SK-N-SH (cell line): ENCODE measurements around the gene SP3. TPM values are rescaled to one million over a fixed set of nuclear protein-coding genes. Genes with fewer than 3 reads are reported as not detected.

Experiments used
- CTCF ChIA-PET: fragments of 300-600, 350-600 bp; formaldehyde crosslinking; extraction: SDS; loops from one replicate; lab custom pipeline; 2021; lab: Yijun Ruan, JAX
- POLR2A ChIA-PET: fragments of 350-600 bp; sonication (Branson Sonifier 250); formaldehyde crosslinking; extraction: SDS; loops from one replicate; lab custom pipeline; 2020; ENCODE audit warnings: antibody characterized with exemption, inconsistent platforms; lab: Yijun Ruan, JAX
- DNase-seq: peaks from one replicate; pipeline ENCODE4 v3.0.0; 2012
- H2AFZ ChIP-seq: fragments of 200-600 bp; sonication (generic); 2 replicates; pipeline ENCODE4 v1.8.1; 2016; ENCODE audit warnings: antibody characterized with exemption, mild to moderate bottlenecking, low read depth
- H3F3A ChIP-seq: fragments of 200-600 bp; sonication (generic); replicated peaks from 2 replicates; pipeline ENCODE3; 2016; ENCODE audit warnings: antibody characterized with exemption, mild to moderate bottlenecking; ENCODE audit not compliant: insufficient read depth
- H3K27ac ChIP-seq, 2 experiments: fragments of 200-500 bp in 1 of 2; fragments of 200-600 bp in 1 of 2; sonication (Bioruptor generic) in 1 of 2; sonication (generic), shearing (Covaris generic) in 1 of 2; 2 replicates each; pipeline versions ENCODE4 v1.5.1 to v1.6.1; 2014 to 2016; ENCODE audit warnings: low read depth in 2 of 2, inconsistent platforms in 1 of 2, low read length in 1 of 2, mild to moderate bottlenecking in 1 of 2, mixed read lengths in 1 of 2
- H3K27me3 ChIP-seq: fragments of 200-600 bp; sonication (generic), shearing (Covaris generic); 2 replicates; pipeline ENCODE4 v1.6.1; 2016; ENCODE audit warnings: mixed run types; ENCODE audit not compliant: insufficient read depth
- H3K36me3 ChIP-seq, 2 experiments: fragments of 200-500 bp in 1 of 2; fragments of 200-600 bp in 1 of 2; sonication (Bioruptor generic) in 1 of 2; sonication (generic) in 1 of 2; replicated peaks in 1 of 2; 2 replicates each; pipeline versions ENCODE3 to v1.5.1; 2014 to 2016; ENCODE audit warnings: low read length in 1 of 2, mild to moderate bottlenecking in 1 of 2; ENCODE audit not compliant: insufficient read depth in 2 of 2, control insufficient read depth in 1 of 2
- H3K4me1 ChIP-seq, 2 experiments: fragments of 200-500 bp in 1 of 2; fragments of 200-600 bp in 1 of 2; sonication (Bioruptor generic) in 1 of 2; sonication (generic), shearing (Covaris generic) in 1 of 2; 2 replicates each; pipeline versions ENCODE4 v1.5.1 to v1.6.1; 2014 to 2016; ENCODE audit warnings: low read depth in 1 of 2, low read length in 1 of 2, mixed run types in 1 of 2; ENCODE audit not compliant: insufficient read depth in 2 of 2, control insufficient read depth in 1 of 2
- H3K4me2 ChIP-seq: fragments of 200-600 bp; sonication (generic), shearing (Covaris generic); 2 replicates; pipeline ENCODE4 v1.6.1; 2017; ENCODE audit warnings: mixed run types
- H3K4me3 ChIP-seq, 2 experiments: fragments of 200-500 bp in 1 of 2; fragments of 200-600 bp in 1 of 2; sonication (Bioruptor generic) in 1 of 2; sonication (generic), shearing (Covaris generic) in 1 of 2; 2 replicates each; pipeline versions ENCODE4 v1.5.1 to v1.8.1; 2014 to 2016; ENCODE audit warnings: low read depth in 2 of 2, inconsistent platforms in 1 of 2, low read length in 1 of 2, mild to moderate bottlenecking in 1 of 2, mixed read lengths in 1 of 2, moderate library complexity in 1 of 2
- H3K79me2 ChIP-seq: fragments of 200-600 bp; sonication (generic); 2 replicates; pipeline ENCODE4 v1.8.1; 2017; ENCODE audit warnings: mild to moderate bottlenecking; ENCODE audit not compliant: insufficient read depth
- H3K9ac ChIP-seq: fragments of 200-600 bp; sonication (generic); 2 replicates; pipeline ENCODE4 v1.6.1; 2017; ENCODE audit warnings: mixed run types
- H3K9me2 ChIP-seq: fragments of 200-600 bp; sonication (generic); 2 replicates; pipeline ENCODE4 v1.6.1; 2017; ENCODE audit warnings: mixed run types
- H3K9me3 ChIP-seq: fragments of 200-600 bp; sonication (generic); 2 replicates; pipeline ENCODE4 v1.6.1; 2017; ENCODE audit warnings: mixed run types, mild to moderate bottlenecking, moderate library complexity
- H4K20me1 ChIP-seq: fragments of 200-600 bp; sonication (generic); 2 replicates; pipeline ENCODE4 v1.6.1; 2017; ENCODE audit warnings: mild to moderate bottlenecking, mixed run types; ENCODE audit not compliant: insufficient read depth
- CHD2 ChIP-seq: fragments of 150-350 bp; IDR thresholded peaks from 2 replicates; pipeline ENCODE4 v1.6.1; 2018; ENCODE audit warnings: low read length; ENCODE audit not compliant: partially characterized antibody
- ELF1 ChIP-seq: IDR thresholded peaks from 2 replicates; pipeline ENCODE4 v1.4.0; 2012
- EP300 ChIP-seq, 2 experiments: IDR thresholded peaks; 2 replicates each; pipeline versions ENCODE4 v1.4.0 to v1.6.1; 2012; ENCODE audit warnings: borderline replicate concordance in 1 of 2, low read depth in 1 of 2, low read length in 1 of 2
- EZH2phosphoT487 ChIP-seq: fragments of 200-600 bp; sonication (generic); IDR thresholded peaks from 2 replicates; pipeline ENCODE4 v1.6.1; 2017; ENCODE audit warnings: low read depth, mixed run types, mild to moderate bottlenecking, antibody characterized with exemption, moderate library complexity, borderline replicate concordance
- FOSL2 ChIP-seq: IDR thresholded peaks from 2 replicates; pipeline ENCODE4 v1.4.0; 2012; ENCODE audit warnings: low read depth, mild to moderate bottlenecking, moderate library complexity, borderline replicate concordance
- GATA2 ChIP-seq: sonication (generic); formaldehyde crosslinking; IDR thresholded peaks from 2 replicates; pipeline ENCODE4 v1.5.0; 2020; ENCODE audit warnings: mild to moderate bottlenecking, missing genetic modification reagents
- JUND ChIP-seq: IDR thresholded peaks from 2 replicates; pipeline ENCODE4 v1.4.0; 2012
- MXI1 ChIP-seq: IDR thresholded peaks from 2 replicates; pipeline ENCODE4 v1.6.1; 2012; ENCODE audit warnings: mild to moderate bottlenecking, low read depth, low read length, improper control_type of control experiment
- NFIC ChIP-seq: IDR thresholded peaks from 2 replicates; pipeline ENCODE4 v1.4.0; 2012; ENCODE audit warnings: borderline replicate concordance
- NRF1 ChIP-seq: IDR thresholded peaks from 2 replicates; pipeline ENCODE4 v1.6.1; 2012; ENCODE audit warnings: low read depth, mild to moderate bottlenecking, low read length
- RAD21 ChIP-seq: IDR thresholded peaks from 2 replicates; pipeline ENCODE4 v1.6.1; 2012; ENCODE audit warnings: mild to moderate bottlenecking, low read length
- TAF1 ChIP-seq: IDR thresholded peaks from 2 replicates; pipeline ENCODE4 v1.6.1; 2012; ENCODE audit warnings: low read depth, mild to moderate bottlenecking, low read length, moderate library complexity, borderline replicate concordance
- YY1 ChIP-seq: IDR thresholded peaks from 2 replicates; pipeline ENCODE4 v1.4.0; 2012; ENCODE audit warnings: low read depth, mild to moderate bottlenecking
- WGBS: methylation state at CpG from one replicate; pipeline ENCODE4 v1.1.6; 2017; ENCODE audit warnings: low lambda C conversion rate; 5-methylcytosine and 5-hydroxymethylcytosine counted together
- polyA plus RNA-seq, 3 experiments: library from polyadenylated mRNA; depleted of rRNA; stranded (reverse); fragments of >200 nt; gene quantifications; 2 replicates each; pipeline ENCODE4 v1.2.3, GENCODE V29; 2012
- TF ChIP-seq, protein P1 (sequence below): IDR thresholded peaks from 2 replicates; pipeline ENCODE4 v1.4.0; 2012; ENCODE audit warnings: low read depth
- TF ChIP-seq, protein P2 (sequence below): IDR thresholded peaks from 2 replicates; pipeline ENCODE4 v1.4.0; 2012; ENCODE audit warnings: low read depth, borderline replicate concordance
- TF ChIP-seq, protein P3 (sequence below): fragments of 150-350 bp; IDR thresholded peaks from 2 replicates; pipeline ENCODE4 v1.6.1; 2016; ENCODE audit warnings: mild to moderate bottlenecking, low read depth, low read length
- TF ChIP-seq, protein P4 (sequence below): IDR thresholded peaks from 2 replicates; pipeline ENCODE4; 2012

Gene SP3
- polyA plus RNA-seq, 1 of the 3 experiments (the other 2 are of a cell fraction), result 23.1 TPM

DNA sequence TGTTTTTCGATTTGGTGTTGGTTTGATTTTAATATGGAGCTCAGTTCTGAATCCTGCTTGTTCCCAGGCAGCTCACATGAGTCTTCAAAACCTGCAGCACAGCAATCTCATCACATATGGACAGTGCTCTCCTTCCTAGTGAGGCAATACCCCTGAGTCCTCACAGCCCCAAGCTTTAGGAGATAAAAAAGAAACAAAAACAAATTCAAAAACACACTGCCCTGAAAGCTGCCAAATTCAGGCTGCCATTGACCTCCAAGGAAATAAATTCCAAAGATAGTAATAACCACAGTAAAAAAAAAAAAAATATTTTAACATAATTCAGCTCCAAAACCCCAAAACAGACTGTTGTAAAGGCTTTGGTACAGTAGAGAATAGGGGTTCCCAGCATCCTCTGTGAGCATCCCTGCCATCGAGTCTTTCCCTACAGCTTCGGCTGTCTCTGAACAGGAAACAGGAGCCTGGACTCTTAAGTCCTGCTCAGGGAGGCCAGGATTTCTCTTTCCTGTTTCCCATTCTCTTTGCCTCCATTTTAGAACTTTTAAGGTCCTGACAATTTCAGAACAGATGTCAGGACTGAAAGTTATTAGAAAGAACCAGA lies 14.7 kb upstream of the SP3 start:
- Histone ChIP-seq H3K4me1 (peaks cover 0 to 11% of the 10 kb centered on the region in 2 experiments; a peak in 2 of 4 replicates), H3F3A (no peaks in the 10 kb centered on the region), H3K4me3 (no peak overlapping the region), H2AFZ (peak overlapping the region; percentile 20; the same call in 1 of the 2 replicates), H4K20me1 (no peaks in the 10 kb centered on the region), H3K9me3 (no peaks in the 10 kb centered on the region), H3K4me2 (no peak overlapping the region), H3K9ac (no peak overlapping the region), H3K9me2 (no peaks in the 10 kb centered on the region), H3K79me2 (no peaks in the 10 kb centered on the region), H3K27ac (no peak overlapping the region), H3K27me3 (no peaks in the 10 kb centered on the region), H3K36me3 (no peaks in the 10 kb centered on the region)
- ChIA-PET CTCF (interaction anchor here (0.6 to 1.9 kb wide), 3 partner anchors 11 to 131 kb away, joined by 4 read pairs; no protein-coding TSS in a partner anchor), POLR2A (no interaction called here)
- TF ChIP-seq RAD21, result no peak
- TF ChIP-seq YY1, result no peak
- TF ChIP-seq NFIC, result no peak
- TF ChIP-seq CHD2, result no peak
- TF ChIP-seq EZH2phosphoT487, result no peak
- DNase-seq, result no peak
- WGBS, result 65% methylated on average over 3 of the region's 3 CpGs

DNA sequence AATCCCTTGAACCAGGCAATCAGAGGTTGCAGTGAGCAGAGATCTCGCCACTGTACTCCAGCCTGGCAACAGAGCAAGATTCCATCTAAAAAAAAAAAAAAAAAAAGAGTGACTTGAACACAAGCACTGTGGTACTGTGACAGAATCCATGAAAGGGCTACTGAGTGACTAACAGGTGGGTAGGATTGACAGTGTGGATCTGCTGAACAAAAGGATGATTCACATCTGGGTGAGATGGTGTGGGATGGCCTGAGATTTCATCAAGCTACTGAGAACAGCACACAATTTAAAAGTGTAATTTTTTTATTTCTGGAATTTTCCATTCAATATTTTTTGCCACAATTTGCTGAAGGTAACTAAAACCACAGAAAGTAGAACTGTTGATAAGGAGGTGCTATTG lies 13.3 kb upstream of the SP3 start:
- Histone ChIP-seq H3K27ac (no peak overlapping the region), H4K20me1 (no peaks in the 10 kb centered on the region), H3K79me2 (no peaks in the 10 kb centered on the region), H3K36me3 (no peaks in the 10 kb centered on the region), H3K27me3 (no peaks in the 10 kb centered on the region), H3K9me2 (no peaks in the 10 kb centered on the region), H3K9me3 (no peaks in the 10 kb centered on the region), H3K4me2 (no peak overlapping the region), H2AFZ (no peak overlapping the region), H3K9ac (no peak overlapping the region), H3K4me3 (no peak overlapping the region), H3F3A (peaks cover under 1% of the 10 kb centered on the region), H3K4me1 (peaks cover 0 to 10% of the 10 kb centered on the region in 2 experiments; a peak in 2 of 4 replicates)
- no peak for TF ChIP-seq ELF1
- no peak for TF ChIP-seq GATA2
- TF ChIP-seq JUND, result no peak
- TF ChIP-seq NRF1, result no peak
- TF ChIP-seq EZH2phosphoT487, result no peak
- TF ChIP-seq MXI1, result no peak
- no peak for TF ChIP-seq RAD21
- TF ChIP-seq, protein P1, sequence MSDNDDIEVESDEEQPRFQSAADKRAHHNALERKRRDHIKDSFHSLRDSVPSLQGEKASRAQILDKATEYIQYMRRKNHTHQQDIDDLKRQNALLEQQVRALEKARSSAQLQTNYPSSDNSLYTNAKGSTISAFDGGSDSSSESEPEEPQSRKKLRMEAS, result no peak
- no peak for TF ChIP-seq FOSL2
- TF ChIP-seq TAF1, result no peak
- TF ChIP-seq, protein P2, sequence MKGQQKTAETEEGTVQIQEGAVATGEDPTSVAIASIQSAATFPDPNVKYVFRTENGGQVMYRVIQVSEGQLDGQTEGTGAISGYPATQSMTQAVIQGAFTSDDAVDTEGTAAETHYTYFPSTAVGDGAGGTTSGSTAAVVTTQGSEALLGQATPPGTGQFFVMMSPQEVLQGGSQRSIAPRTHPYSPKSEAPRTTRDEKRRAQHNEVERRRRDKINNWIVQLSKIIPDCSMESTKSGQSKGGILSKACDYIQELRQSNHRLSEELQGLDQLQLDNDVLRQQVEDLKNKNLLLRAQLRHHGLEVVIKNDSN, result no peak
- TF ChIP-seq, protein P3, sequence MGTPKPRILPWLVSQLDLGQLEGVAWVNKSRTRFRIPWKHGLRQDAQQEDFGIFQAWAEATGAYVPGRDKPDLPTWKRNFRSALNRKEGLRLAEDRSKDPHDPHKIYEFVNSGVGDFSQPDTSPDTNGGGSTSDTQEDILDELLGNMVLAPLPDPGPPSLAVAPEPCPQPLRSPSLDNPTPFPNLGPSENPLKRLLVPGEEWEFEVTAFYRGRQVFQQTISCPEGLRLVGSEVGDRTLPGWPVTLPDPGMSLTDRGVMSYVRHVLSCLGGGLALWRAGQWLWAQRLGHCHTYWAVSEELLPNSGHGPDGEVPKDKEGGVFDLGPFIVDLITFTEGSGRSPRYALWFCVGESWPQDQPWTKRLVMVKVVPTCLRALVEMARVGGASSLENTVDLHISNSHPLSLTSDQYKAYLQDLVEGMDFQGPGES, result no peak
- TF ChIP-seq, protein P4, sequence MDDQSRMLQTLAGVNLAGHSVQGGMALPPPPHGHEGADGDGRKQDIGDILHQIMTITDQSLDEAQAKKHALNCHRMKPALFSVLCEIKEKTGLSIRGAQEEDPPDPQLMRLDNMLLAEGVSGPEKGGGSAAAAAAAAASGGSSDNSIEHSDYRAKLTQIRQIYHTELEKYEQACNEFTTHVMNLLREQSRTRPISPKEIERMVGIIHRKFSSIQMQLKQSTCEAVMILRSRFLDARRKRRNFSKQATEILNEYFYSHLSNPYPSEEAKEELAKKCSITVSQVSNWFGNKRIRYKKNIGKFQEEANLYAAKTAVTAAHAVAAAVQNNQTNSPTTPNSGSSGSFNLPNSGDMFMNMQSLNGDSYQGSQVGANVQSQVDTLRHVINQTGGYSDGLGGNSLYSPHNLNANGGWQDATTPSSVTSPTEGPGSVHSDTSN, result no peak
- TF ChIP-seq EP300 (IDR thresholded peaks at IDR 0.05; ENCODE audit: borderline replicate concordance in 1 of 2, low read depth in 1 of 2, low read length in 1 of 2), result no peak
- WGBS, result 94% methylated on average over 1 of the region's 1 CpG
- no peak for DNase-seq
- ChIA-PET CTCF (interaction anchor here (1.0 kb wide), 1 partner anchor 8 kb away, joined by 3 read pairs; no protein-coding TSS in a partner anchor), POLR2A (no interaction called here)
